H9 (cell line): Measurements from ENCODE around the gene POLR3B. TPM values are rescaled to one million over a fixed set of nuclear protein-coding genes. Genes with fewer than 3 reads are reported as not detected.

Source experiments
- DNase-seq: peaks from one replicate; pipeline ENCODE4 v3.0.0-alpha.2; 2017
- H2AFZ ChIP-seq: one replicate; pipeline ENCODE4 v1.6.1; 2013; ENCODE audit warnings: mild to moderate bottlenecking, low read length, control low read depth, moderate library complexity
- H2AK5ac ChIP-seq: 2 replicates; pipeline ENCODE4 v1.6.1; 2013; ENCODE audit warnings: low read length, control low read depth, mixed read lengths; ENCODE audit not compliant: insufficient read length
- H2BK120ac ChIP-seq: one replicate; pipeline ENCODE4 v1.6.1; 2013; ENCODE audit warnings: low read depth, mild to moderate bottlenecking, low read length, control low read depth, inconsistent platforms; ENCODE audit not compliant: poor library complexity, severe bottlenecking
- H2BK12ac ChIP-seq: 2 replicates; pipeline ENCODE4 v1.6.1; 2013; ENCODE audit warnings: low read length, control low read depth, mixed read lengths, low read depth; ENCODE audit not compliant: insufficient read length
- H2BK15ac ChIP-seq: 2 replicates; pipeline ENCODE4 v1.6.1; 2013; ENCODE audit warnings: low read depth, low read length, control low read depth
- H2BK20ac ChIP-seq: one replicate; pipeline ENCODE4 v1.6.1; 2013; ENCODE audit warnings: low read depth, mild to moderate bottlenecking, low read length, control low read depth, inconsistent platforms; ENCODE audit not compliant: poor library complexity, severe bottlenecking
- H2BK5ac ChIP-seq: 2 replicates; pipeline ENCODE4 v1.6.1; 2013; ENCODE audit warnings: low read length, control low read depth, mixed read lengths; ENCODE audit not compliant: insufficient read length
- H3K14ac ChIP-seq: 2 replicates; pipeline ENCODE4 v1.6.1; 2013; ENCODE audit warnings: low read length, control low read depth; ENCODE audit not compliant: insufficient read depth
- H3K18ac ChIP-seq: 2 replicates; pipeline ENCODE4 v1.6.1; 2013; ENCODE audit warnings: low read depth, mild to moderate bottlenecking, mixed read lengths, low read length, control low read depth; ENCODE audit not compliant: insufficient read length
- H3K23ac ChIP-seq: 2 replicates; pipeline ENCODE4 v1.6.1; 2013; ENCODE audit warnings: low read length, control low read depth, mixed read lengths, low read depth; ENCODE audit not compliant: insufficient read length
- H3K23me2 ChIP-seq: 2 replicates; pipeline ENCODE4 v1.6.1; 2013; ENCODE audit warnings: low read depth, mild to moderate bottlenecking, mixed read lengths, low read length, control low read depth; ENCODE audit not compliant: insufficient read length, poor library complexity, severe bottlenecking
- H3K27ac ChIP-seq: 2 replicates; pipeline ENCODE4 v1.5.1; 2013; ENCODE audit warnings: low read length, control low read depth, mixed read lengths, low read depth; ENCODE audit not compliant: insufficient read length
- H3K27me3 ChIP-seq: 2 replicates; pipeline ENCODE4 v1.6.1; 2013; ENCODE audit warnings: low read length, control low read depth, inconsistent platforms; ENCODE audit not compliant: insufficient read depth
- H3K4ac ChIP-seq: 2 replicates; pipeline ENCODE4 v1.6.1; 2013; ENCODE audit warnings: low read depth, mild to moderate bottlenecking, control low read depth, inconsistent platforms, low read length, moderate library complexity
- H3K4me1 ChIP-seq: 2 replicates; pipeline ENCODE4 v1.6.1; 2013; ENCODE audit warnings: low read length, control low read depth, inconsistent platforms; ENCODE audit not compliant: insufficient read depth
- H3K4me2 ChIP-seq: 2 replicates; pipeline ENCODE4 v1.6.1; 2013; ENCODE audit warnings: low read length, control low read depth, mixed read lengths; ENCODE audit not compliant: insufficient read length, insufficient read depth
- H3K56ac ChIP-seq: 2 replicates; pipeline ENCODE4 v1.6.1; 2013; ENCODE audit warnings: low read depth, mild to moderate bottlenecking, mixed read lengths, low read length, control low read depth; ENCODE audit not compliant: insufficient read length
- H3K79me1 ChIP-seq: 2 replicates; pipeline ENCODE4 v1.6.1; 2013; ENCODE audit warnings: low read depth, mild to moderate bottlenecking, moderate library complexity, low read length, control low read depth, inconsistent platforms; ENCODE audit not compliant: insufficient read depth, poor library complexity, severe bottlenecking
- H3K79me2 ChIP-seq: 2 replicates; pipeline ENCODE4 v1.6.1; 2013; ENCODE audit warnings: low read length, control low read depth, inconsistent platforms; ENCODE audit not compliant: insufficient read depth
- H3K9ac ChIP-seq: 2 replicates; pipeline ENCODE4 v1.6.1; 2013; ENCODE audit warnings: low read length, control low read depth, mixed read lengths; ENCODE audit not compliant: insufficient read length; ENCODE audit errors: extremely low read depth
- H3K9me3 ChIP-seq: one replicate; pipeline ENCODE4 v1.6.1; 2013; ENCODE audit warnings: low read depth, low read length, inconsistent platforms; ENCODE audit not compliant: control insufficient read depth
- H3T11ph ChIP-seq: one replicate; pipeline ENCODE4 v1.6.1; 2013; ENCODE audit warnings: mild to moderate bottlenecking, low read length, control low read depth, inconsistent platforms
- H4K20me1 ChIP-seq: one replicate; pipeline ENCODE4 v1.6.1; 2013; ENCODE audit not compliant: control insufficient read depth, insufficient read length, insufficient read depth
- H4K5ac ChIP-seq: 2 replicates; pipeline ENCODE4 v1.6.1; 2013; ENCODE audit warnings: low read depth, mild to moderate bottlenecking, mixed read lengths, low read length, control low read depth; ENCODE audit not compliant: insufficient read length
- H4K8ac ChIP-seq: replicated peaks from 2 replicates; pipeline ENCODE4 v1.6.1; 2013; ENCODE audit warnings: low read length, control low read depth, mixed read lengths, low read depth; ENCODE audit not compliant: insufficient read length
- H4K91ac ChIP-seq: 2 replicates; pipeline ENCODE4 v1.6.1; 2013; ENCODE audit warnings: low read depth, mild to moderate bottlenecking, moderate library complexity, mixed read lengths, low read length, control low read depth; ENCODE audit not compliant: insufficient read length
- H3K27ac Mint-ChIP-seq, 3 experiments: 2 replicates in 2 of 3; 3 replicates in 1 of 3; pipeline ENCODE4 v1.8.0; 2020 to 2021; ENCODE audit warnings: mixed read lengths in 3 of 3, mild to moderate bottlenecking in 1 of 3, moderate library complexity in 1 of 3
- H3K27me3 Mint-ChIP-seq: 2 replicates; pipeline ENCODE4 v1.8.0; 2021; ENCODE audit warnings: low read depth, mild to moderate bottlenecking, moderate library complexity, mixed read lengths
- H3K36me3 Mint-ChIP-seq, 3 experiments: 2 replicates in 2 of 3; 3 replicates in 1 of 3; pipeline ENCODE4 v1.8.0; 2020 to 2021; ENCODE audit warnings: low read depth in 3 of 3, mixed read lengths in 3 of 3; ENCODE audit not compliant: insufficient read depth in 1 of 3
- H3K4me1 Mint-ChIP-seq, 2 experiments: 2 replicates each; pipeline ENCODE4 v1.8.0; 2020; ENCODE audit warnings: mixed read lengths in 2 of 2
- H3K4me3 Mint-ChIP-seq, 2 experiments: 2 replicates in 1 of 2; 3 replicates in 1 of 2; pipeline ENCODE4 v1.8.0; 2020 to 2021; ENCODE audit warnings: mild to moderate bottlenecking in 2 of 2, mixed read lengths in 2 of 2, moderate library complexity in 1 of 2
- H3K9me3 Mint-ChIP-seq, 2 experiments: 2 replicates in 1 of 2; 3 replicates in 1 of 2; pipeline ENCODE4 v1.8.0; 2020; ENCODE audit warnings: mild to moderate bottlenecking in 2 of 2, mixed read lengths in 2 of 2, moderate library complexity in 1 of 2
- CTCF ChIP-seq: fragments of 200-600 bp; sonication (generic); conservative IDR thresholded peaks from 3 replicates; pipeline ENCODE4 v1.8.0; 2021; ENCODE audit warnings: antibody characterized with exemption, mild to moderate bottlenecking
- WGBS: extraction: QIAGEN DNeasy Blood & Tissue Kit; methylation state at CpG from one replicate; pipeline ENCODE4 v1.1.7; 2013; ENCODE audit warnings: missing lambda C conversion rate, low lambda C conversion rate, mixed read lengths; ENCODE audit not compliant: insufficient read length; ENCODE audit errors: extremely low coverage; 5-methylcytosine and 5-hydroxymethylcytosine counted together
- total RNA-seq: library from RNA; stranded (reverse); gene quantifications from 2 replicates; pipeline ENCODE4 v1.2.1, GENCODE V29; 2021

Gene POLR3B
- total RNA-seq, 1 experiment from 2014 or later = 13.4 TPM

GRCh38 chr12:106345746-106346145 is 11.8 kb upstream of the POLR3B start:
- H3K4me1 ChIP-seq = no peaks in the 10 kb centered on the region; the same call in 1 of the 2 replicates
- peak; percentile 83 for DNase-seq
- H3K23ac ChIP-seq = no peak overlapping the region
- H4K20me1 ChIP-seq = no peaks in the 10 kb centered on the region
- no peak overlapping the region for H3T11ph ChIP-seq
- H4K5ac ChIP-seq = no peak overlapping the region
- no peak overlapping the region for H3K18ac ChIP-seq
- H3K9me3 ChIP-seq = no peaks in the 10 kb centered on the region
- H4K91ac ChIP-seq = no peak overlapping the region
- H3K79me2 ChIP-seq = no peaks in the 10 kb centered on the region
- H3K27me3 ChIP-seq = no peaks in the 10 kb centered on the region
- no peak overlapping the region for H2BK120ac ChIP-seq
- Mint-ChIP-seq H3K4me3 (no peak overlapping the region), H3K27ac (no peak overlapping the region), H3K9me3 (no peaks in the 10 kb centered on the region), H3K4me1 (peaks cover 4 to 5% of the 10 kb centered on the region in 2 experiments; a peak in 1 of 4 replicates), H3K36me3 (no peaks in the 10 kb centered on the region), H3K27me3 (peaks cover 8% of the 10 kb centered on the region)
- no peak overlapping the region for H3K56ac ChIP-seq
- H3K23me2 ChIP-seq = no peaks in the 10 kb centered on the region
- no peak overlapping the region for H3K4me2 ChIP-seq
- no peak overlapping the region for H2BK12ac ChIP-seq
- no peak overlapping the region for H2BK5ac ChIP-seq
- no peak overlapping the region for H4K8ac ChIP-seq
- no peak overlapping the region for H3K9ac ChIP-seq
- no peak overlapping the region for H3K14ac ChIP-seq
- peak; percentile 68 for TF ChIP-seq CTCF
- no peak overlapping the region for H2AFZ ChIP-seq
- no peak overlapping the region for H3K27ac ChIP-seq
- no peaks in the 10 kb centered on the region for H3K79me1 ChIP-seq
- H2BK20ac ChIP-seq = no peak overlapping the region
- H2AK5ac ChIP-seq = no peak overlapping the region
- no CpG with 5 or more reads among the region's 5 CpGs for WGBS
- no peak overlapping the region for H2BK15ac ChIP-seq
- H3K4ac ChIP-seq = no peak overlapping the region
